Glutamatergic neuron (in vitro differentiated cells): ENCODE measurements around the gene DPEP1. TPM values are rescaled to one million over a fixed set of nuclear protein-coding genes. Genes with fewer than 3 reads are reported as not detected.
"Not testable (repeated sequence)": the region's sequence is repeated elsewhere in the genome, so short reads cannot be mapped to it uniquely, and the experiment has no call there.

ENCODE experiments used
- DNase-seq: peaks from one replicate; pipeline ENCODE4 v3.0.0; 2022
- H3K27ac Mint-ChIP-seq: one replicate; pipeline ENCODE4 v1.8.0; 2020; ENCODE audit warnings: mild to moderate bottlenecking, mixed read lengths, inconsistent platforms; ENCODE audit not compliant: unreplicated experiment
- H3K27me3 Mint-ChIP-seq: one replicate; pipeline ENCODE4 v1.8.0; 2020; ENCODE audit warnings: mild to moderate bottlenecking, moderate library complexity, mixed read lengths, inconsistent platforms; ENCODE audit not compliant: unreplicated experiment
- H3K36me3 Mint-ChIP-seq: one replicate; pipeline ENCODE4 v1.8.0; 2020; ENCODE audit warnings: mild to moderate bottlenecking, mixed read lengths, inconsistent platforms; ENCODE audit not compliant: unreplicated experiment
- H3K4me1 Mint-ChIP-seq: one replicate; pipeline ENCODE4 v1.8.0; 2020; ENCODE audit warnings: mild to moderate bottlenecking, low read depth, mixed read lengths, inconsistent platforms; ENCODE audit not compliant: unreplicated experiment
- H3K4me3 Mint-ChIP-seq: one replicate; pipeline ENCODE4 v1.8.0; 2020; ENCODE audit warnings: mild to moderate bottlenecking, mixed read lengths, inconsistent platforms; ENCODE audit not compliant: unreplicated experiment
- H3K9me3 Mint-ChIP-seq: one replicate; pipeline ENCODE4 v1.8.0; 2020; ENCODE audit warnings: mild to moderate bottlenecking, moderate library complexity, mixed read lengths, inconsistent platforms; ENCODE audit not compliant: unreplicated experiment
- CTCF ChIP-seq: fragments of 200-600 bp; sonication (generic); IDR thresholded peaks from one replicate; pipeline ENCODE4 v1.5.0; 2021; ENCODE audit not compliant: partially characterized antibody, unreplicated experiment
- total RNA-seq: library from RNA; stranded (reverse); fragmentation: NEBNext Ultra II Directional; extraction: Animal tissue kit (Norgen Biotek cat#: 25700); gene quantifications from one replicate; pipeline ENCODE4 v1.2.1, GENCODE V29; 2021; ENCODE audit not compliant: unreplicated experiment

Gene DPEP1
- total RNA-seq, 1 donor from 2014 or later, result 0.39 TPM

- Mint-ChIP-seq H3K27ac (no peak overlapping the region), H3K9me3 (no peaks in the 10 kb centered on the region), H3K36me3 (no peaks in the 10 kb centered on the region), H3K4me1 (no peaks in the 10 kb centered on the region), H3K27me3 (peaks cover 8% of the 10 kb centered on the region), H3K4me3 (no peak overlapping the region)
- DNase-seq, result no peak
- no peak for TF ChIP-seq CTCF
Observed at GRCh38 chr16:89629827-89630610, 16.6 kb downstream of the DPEP1 start.

- no peaks in the 10 kb centered on the region for H3K36me3 Mint-ChIP-seq
- DNase-seq, result no peak
- H3K4me1 Mint-ChIP-seq, result no peaks in the 10 kb centered on the region
- peaks cover 5% of the 10 kb centered on the region for H3K27me3 Mint-ChIP-seq
- H3K9me3 Mint-ChIP-seq, result no peaks in the 10 kb centered on the region
- no peak overlapping the region for H3K4me3 Mint-ChIP-seq
- no peak for TF ChIP-seq CTCF
- no peak overlapping the region for H3K27ac Mint-ChIP-seq
Observed at GRCh38 chr16:89633064-89633631, 19.7 kb downstream of the DPEP1 start.

- not testable (repeated sequence) for H3K27me3 Mint-ChIP-seq, H3K36me3 Mint-ChIP-seq, H3K4me1 Mint-ChIP-seq, H3K4me3 Mint-ChIP-seq, H3K9me3 Mint-ChIP-seq, H3K27ac Mint-ChIP-seq, DNase-seq
Observed at GRCh38 chr16:89634463-89635385, 21.3 kb downstream of the DPEP1 start.

- Mint-ChIP-seq H3K9me3 (peaks cover 4% of the 10 kb centered on the region), H3K27ac (no peak overlapping the region), H3K4me1 (peaks cover 7% of the 10 kb centered on the region), H3K4me3 (no peak overlapping the region), H3K36me3 (no peaks in the 10 kb centered on the region), H3K27me3 (peaks cover 4% of the 10 kb centered on the region)
- no peak for DNase-seq
- no peak for TF ChIP-seq CTCF
Observed at GRCh38 chr16:89636663-89637062, 23.2 kb downstream of the DPEP1 start.

GRCh38 chr16:89637379-89637778, 23.9 kb downstream of the DPEP1 start:
- no peak for TF ChIP-seq CTCF
- DNase-seq, result no peak
- Mint-ChIP-seq H3K27ac (no peak overlapping the region), H3K4me3 (no peak overlapping the region), H3K27me3 (peaks cover 4% of the 10 kb centered on the region), H3K9me3 (peaks cover 4% of the 10 kb centered on the region), H3K36me3 (no peaks in the 10 kb centered on the region), H3K4me1 (peaks cover 7% of the 10 kb centered on the region)
